Activated CD4-positive, CD25-positive, alpha-beta regulatory T cell treated with anti-CD3 and anti-CD28 coated beads, Interleukin-2, amount 50 U/mL, for 24 hours (primary cell): ENCODE measurements around the gene PRSS53.

Source experiments
- ATAC-seq, 2 donors: fragments of 150-1000 bp; cut with Tn5 transposase; one replicate each; pipeline ENCODE4 v1.10.0; 2021; ENCODE audit warnings: mild to moderate bottlenecking in 1 of 2, moderate library complexity in 1 of 2

PRSS53 gene

GRCh38 chr16:31077024-31077423 lies 11.7 kb downstream of the PRSS53 start:
- no peak for ATAC-seq

DNA sequence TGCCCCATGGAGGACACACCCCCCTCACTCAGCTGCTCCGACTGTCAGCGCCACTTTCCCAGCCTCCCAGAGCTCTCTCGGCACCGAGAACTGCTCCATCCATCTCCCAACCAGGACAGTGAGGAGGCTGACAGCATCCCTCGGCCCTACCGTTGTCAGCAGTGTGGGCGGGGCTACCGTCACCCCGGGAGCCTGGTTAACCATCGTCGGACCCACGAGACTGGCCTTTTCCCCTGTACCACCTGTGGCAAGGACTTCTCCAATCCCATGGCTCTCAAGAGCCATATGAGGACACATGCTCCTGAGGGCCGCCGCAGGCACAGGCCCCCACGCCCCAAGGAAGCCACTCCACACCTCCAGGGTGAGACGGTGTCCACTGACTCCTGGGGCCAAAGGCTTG lies 12.4 kb downstream of the PRSS53 start:
- ATAC-seq, result no peak

DNA sequence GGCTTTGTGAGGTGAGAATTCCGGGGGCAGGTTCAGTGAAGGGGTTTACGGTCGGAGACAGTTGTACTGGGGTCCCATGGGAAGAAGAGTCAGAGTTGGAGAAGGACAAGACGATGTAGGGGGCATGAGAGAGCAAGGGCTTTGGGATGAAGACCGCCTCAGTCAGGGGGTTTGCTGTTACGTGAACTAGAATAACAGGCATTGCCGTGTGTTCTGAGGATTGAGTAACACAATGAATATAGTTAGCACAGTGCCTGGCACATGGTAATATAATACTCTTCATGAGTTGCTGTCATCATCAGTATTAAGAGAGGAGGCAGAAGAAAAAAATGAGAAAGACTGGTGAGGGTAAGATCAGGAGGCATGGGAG lies 13.9 kb downstream of the PRSS53 start:
- no peak for ATAC-seq

GRCh38 chr16:31073970-31074813 lies 14.6 kb downstream of the PRSS53 start, which contains the start of the genes ZNF646 and ZNF668:
TSS of gene ZNF646 (plus strand) at chr16:31074422. CDS start at chr16:31076325, 1,903 bp downstream.
TSS of gene ZNF668 (minus strand) at chr16:31074240. CDS start at chr16:31064459, 9,781 bp downstream.
- ATAC-seq, result peak; percentile 80 to 81

DNA sequence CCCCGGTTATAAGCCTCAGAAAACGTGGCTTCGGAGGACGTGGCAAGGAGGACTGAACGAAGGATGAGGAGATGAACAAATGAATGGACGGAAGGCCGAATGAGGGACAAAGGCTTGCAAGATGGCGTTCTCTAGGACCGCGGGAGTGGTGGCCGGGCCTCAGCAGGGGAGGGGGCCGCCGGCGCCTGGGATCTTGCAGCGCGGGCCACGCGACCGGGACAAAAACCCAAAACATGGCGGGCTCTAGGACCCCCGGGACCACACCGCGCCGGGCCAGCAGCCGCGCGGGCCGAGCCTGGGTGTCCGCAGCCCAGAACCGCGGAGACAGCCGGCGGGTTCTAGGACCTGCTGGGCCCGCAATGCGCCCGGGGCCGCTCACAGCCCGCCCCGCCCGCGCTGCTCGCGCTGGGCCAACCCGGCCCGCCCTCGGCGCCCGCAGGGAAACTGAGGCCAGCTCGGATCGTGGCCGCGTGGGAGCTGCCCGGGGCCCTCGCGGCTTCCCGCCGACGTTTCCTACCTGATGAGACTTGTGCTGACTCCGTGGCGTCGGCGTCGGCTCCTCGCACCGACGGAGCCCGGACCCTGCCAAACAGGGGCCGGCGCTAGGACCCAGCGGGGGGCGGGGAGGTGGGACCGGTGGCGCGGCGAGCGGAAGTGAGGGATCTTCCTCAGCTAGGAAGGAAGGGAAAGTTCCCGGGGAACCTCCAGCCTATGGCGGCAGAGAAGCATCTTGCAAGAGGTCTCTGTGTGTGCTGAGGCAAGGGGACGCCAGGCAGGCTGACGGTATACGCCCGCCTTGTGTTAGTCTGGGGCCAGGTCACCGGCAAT lies 15.4 kb downstream of the PRSS53 start:
- peak; percentile 59 to 69 for ATAC-seq

DNA sequence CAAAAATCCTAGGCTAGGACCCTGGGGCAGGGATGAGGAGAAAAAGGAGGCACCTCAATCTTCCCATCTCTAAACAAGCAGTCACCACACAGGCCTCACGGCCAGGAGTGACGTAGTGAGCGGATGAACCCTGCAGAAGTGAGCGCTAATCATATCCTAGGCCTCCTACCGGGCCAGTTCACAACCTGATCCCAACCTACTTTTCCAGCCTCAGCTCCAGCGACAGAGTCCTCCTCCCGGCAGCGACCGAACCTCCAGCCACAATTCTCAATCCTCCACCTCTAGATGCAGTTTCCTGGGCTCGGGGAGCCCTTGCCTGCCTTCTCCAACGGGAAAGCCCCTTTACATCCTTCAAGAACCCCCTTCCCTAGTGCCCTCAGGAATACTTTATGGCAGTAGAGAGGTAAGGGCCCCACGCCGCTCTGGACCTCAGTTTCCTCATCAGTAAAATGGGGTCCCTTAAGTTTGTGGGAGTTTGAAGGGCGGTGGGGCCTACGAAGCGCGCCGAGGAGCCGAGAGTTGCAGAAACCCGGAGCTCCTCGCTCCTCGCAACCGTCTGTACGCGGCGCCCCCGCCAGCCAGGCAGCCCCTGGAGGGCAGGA lies 16.1 kb downstream of the PRSS53 start:
- ATAC-seq, result no peak

DNA sequence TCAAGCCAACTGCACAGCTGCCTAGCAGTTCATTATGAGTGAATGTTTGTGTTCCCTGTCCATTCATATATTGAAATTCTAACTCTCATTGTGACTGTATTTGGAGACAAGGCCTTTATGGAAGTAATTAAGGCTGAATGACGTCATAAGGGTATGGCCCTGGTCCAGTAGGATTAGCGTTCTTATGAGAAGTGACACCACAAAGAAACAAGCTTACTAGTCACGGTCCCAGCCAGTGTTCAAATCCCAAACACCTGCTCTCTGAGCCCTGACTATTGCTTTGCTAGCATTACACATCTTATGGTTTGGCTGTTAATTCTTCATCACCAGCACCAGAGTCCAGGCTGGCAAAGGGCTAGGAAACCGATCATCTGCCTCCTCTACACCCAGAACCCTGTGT lies 16.9 kb downstream of the PRSS53 start:
- no peak for ATAC-seq

DNA sequence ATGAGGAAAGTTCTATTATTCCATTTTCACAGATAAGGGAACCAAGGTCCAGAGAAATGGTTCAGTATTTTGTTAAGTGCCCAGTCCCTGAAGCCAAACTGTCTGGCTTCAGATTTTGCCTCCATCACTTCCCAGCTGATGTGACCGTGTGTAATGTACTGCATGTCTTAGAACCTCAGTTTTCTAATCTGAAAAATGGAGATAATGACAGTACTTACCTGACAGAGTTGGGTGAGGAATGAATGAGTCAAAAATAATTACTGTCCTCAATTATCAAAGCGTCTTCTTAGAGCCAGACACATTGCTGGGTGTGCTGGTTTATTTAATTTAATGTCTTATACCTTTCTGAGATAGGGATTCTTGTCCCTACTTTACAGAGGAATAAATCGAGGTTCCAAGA lies 21.4 kb downstream of the PRSS53 start:
- no peak for ATAC-seq

DNA sequence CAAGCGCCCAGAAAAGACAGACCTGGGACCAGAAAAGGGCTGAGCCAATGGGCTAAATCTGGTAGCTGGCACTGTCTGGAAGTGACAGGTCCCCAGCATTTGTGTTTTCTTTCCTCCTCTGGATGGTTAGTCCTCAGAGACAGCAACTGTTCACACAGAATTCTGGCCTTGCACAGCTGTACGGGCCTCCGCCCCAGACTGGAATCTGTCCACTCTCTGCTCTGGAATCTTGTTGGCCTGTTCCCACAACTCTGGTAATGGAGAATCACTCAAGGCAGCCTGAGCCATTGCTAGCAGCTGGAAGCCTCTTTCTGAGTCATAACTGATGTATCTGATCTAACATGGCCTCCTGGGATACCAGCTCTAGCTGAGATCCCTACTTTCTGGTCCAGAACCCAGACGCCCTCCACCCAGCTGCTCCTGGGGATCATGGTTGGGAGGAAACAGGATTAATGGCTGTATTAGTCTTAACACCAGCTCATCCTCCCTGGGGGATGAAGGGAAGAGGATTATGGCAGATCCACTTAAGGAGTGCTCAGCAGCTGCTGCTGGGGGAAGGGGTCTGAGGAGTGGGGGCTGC lies 23.8 kb downstream of the PRSS53 start:
- ATAC-seq, result no peak

DNA sequence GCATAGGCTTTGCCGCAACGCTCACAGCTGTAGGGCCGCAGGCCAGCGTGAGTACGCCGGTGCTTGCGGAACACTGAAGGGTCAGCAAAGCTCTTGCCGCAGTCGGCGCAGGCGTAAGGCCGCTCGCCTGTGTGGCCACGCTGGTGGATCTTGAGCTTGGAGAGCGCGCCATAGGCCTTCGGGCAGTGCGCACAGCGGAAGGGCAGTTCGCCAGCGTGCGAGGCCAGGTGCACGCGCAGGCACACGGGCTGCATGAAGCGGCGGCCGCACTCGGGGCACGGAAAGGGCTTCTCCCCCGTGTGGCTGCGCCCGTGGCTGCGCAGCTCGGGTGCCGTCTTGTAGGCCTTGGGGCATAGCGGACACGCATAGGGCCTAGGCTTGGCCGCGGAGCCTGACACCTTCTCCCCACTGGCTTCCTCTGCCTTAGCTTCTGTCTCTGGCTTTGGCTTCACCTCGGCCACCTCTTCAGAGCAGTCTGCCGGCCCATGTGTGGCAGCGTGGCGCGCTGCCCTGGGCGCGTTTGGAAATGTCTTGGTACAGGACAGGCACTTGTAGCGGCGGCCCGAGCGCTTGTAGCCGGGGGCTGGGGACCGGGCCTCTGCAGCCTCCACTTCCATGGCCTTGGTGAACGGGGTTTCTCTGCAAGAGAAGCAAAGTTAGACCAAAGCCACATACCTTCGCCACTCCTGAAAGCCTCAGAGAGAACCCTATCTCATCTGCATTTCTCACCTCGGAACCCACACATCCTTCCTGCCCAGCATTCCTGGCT lies 24.7 kb downstream of the PRSS53 start:
- ATAC-seq, result no peak

GRCh38 chr16:31063495-31063842 lies 25.3 kb downstream of the PRSS53 start:
- ATAC-seq, result no peak

DNA sequence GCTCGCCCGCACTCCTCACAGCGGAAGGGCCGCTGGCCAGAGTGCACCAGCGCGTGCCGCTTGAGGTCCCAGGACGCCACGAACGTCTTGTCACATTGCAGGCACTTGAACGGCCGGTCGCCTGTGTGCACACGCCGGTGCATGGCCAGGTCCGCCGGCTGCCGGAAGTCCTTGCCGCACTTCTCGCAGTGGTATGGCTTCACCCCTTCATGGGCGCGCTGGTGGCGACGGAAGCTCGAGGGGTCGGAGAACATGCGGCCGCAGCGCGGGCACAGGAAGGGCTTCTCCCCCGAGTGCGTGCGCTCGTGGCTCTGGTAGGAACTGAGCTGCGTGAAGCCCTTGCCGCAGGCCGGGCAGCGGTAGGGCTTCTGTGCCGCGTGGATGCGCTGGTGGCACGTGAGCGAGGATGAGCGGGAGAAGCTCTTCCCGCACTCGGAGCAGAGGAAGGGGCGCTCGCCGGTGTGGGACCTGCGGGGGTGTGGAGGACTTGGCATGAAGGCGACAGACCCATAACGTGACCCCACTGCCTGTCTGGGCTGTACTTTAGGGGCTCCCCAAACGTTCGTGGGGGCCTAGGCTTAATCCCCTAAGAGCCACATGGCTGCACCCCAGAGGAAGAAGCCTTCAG lies 26.8 kb downstream of the PRSS53 start:
- no peak for ATAC-seq

DNA sequence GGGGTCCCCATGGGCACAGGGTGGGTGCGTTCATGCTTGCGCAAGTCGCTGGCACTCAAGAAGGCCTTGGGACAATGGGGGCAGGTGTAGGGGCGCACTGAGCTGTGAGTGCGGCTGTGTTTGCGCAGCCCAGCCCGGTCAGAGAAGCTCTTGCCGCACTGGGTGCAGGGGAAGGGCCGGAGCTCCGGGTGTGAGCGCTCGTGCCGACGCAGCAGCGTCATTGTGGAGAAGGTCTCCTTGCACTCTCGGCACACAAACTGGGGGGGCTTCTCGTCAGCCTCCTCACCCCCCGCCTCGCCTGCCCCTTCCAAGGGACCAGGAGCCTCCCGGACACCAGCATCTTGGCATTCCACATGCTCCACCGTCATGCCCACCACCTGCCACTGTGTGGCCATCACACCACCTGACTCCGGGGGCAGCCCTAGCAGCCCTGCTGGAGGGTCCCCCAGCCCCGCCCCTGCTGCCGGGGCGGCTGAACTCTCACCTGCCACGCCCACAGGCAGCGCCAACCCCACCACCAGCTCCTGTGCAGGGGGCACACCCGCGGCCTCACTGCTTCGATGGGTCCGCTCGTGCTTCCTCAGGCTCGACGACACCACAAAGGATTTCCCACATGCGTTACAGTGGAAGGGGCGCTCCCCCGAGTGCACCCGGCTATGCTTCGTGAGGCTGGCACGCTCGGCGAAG lies 27.5 kb downstream of the PRSS53 start:
- ATAC-seq, result no peak

DNA sequence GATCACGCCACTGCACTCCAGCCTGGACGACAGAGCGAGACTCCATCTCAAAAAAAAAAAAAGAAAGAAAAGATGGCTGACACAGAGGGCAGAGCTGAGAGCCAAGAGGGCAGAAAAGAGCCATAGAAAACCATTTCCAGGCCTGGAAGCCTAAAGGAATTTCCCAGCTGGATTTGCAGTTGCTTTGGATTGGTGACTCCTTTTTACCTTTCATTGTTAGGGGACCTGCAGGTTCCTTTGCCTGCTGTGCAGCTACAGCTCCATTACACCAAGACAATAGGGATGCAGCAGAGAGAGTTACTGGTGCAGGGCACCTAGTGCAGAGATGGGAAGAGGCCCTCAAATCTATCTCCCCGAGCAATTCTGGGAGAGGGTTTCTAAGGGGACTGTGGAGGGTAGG lies 33.1 kb downstream of the PRSS53 start:
- no peak for ATAC-seq

DNA sequence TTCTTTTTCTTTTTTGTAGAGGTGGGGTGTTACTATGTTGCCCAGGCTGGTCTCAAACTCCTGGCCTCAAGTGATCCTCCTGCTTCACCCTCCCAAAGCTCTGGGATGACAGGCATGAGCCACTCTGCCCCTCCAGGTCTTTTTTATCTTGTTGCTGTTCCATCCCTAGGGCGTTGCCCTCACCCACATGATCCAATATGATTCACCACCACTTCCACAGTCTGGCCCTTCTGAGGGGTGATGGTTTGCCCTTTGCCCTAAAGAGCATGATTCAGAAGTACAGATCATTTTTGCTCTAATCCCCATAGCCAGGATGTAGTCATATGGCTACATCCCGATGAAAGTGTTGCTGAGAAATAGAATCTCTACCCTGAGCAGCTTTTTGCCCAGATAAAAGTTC lies 36.6 kb downstream of the PRSS53 start:
- peak in 1 of 2 donors; percentile 38 for ATAC-seq

DNA sequence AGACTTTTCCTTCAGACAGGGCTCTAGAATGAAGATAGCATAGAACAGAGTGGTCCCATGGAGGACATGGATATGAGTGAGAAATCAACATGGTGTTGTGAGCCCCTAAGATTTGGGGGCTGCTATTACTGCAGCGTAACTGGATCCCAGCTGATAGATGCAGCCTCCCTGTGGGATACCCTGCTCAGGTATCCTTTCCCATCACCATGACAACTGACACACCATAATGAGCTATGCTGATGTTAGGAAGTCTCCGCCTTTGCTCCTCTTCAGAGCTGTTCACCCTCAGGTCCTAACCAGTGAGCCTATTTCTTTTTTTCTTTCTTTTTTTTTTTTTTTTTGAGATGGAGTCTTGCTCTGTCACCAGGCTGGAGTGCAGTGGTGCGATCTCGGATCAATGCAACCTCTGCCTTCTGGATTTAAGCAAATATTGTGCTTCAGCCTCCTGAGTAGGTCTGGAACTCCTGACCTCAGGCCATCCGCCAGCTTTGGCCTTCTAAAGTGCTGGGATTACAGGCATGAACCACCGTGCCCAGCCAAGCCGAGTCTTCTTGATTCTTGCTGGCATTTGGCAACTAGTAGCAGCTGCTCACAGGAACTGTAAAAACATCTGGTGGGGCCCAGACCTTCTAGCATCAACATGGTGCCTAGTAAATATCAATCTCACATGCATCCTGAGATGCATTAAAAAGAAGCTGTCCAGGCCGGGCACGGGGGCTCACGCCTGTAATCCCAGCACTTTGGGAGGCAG lies 38.3 kb downstream of the PRSS53 start:
- ATAC-seq, result no peak

DNA sequence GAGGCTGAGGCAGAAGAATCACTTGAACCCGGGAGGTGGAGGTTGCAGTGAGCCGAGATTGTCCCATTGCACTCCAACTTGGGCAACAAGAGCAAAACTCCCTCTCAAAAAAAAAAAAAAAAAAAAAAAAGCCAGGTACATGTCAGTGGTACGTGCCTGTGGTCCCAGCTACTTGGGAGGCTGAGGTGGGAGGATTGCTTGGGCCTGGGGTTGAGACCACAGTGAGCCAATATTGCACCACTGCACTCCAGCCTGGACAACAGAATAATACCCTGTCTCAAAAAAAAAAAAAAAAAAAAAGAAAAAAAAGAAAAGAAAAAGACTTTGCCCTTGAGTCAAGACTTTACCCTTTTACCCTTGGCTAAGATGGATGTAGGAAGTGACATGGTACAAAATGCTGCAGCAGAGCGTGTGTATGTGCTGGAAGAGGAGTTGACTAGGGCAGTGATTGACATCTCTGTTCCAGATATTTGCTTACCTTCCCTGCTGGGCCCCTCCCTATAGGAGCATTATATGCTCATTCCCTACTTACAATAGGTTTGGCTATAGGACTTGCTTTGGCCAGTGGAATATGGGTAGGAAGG lies 44.8 kb downstream of the PRSS53 start:
- no peak for ATAC-seq

GRCh38 chr16:31043352-31043751 lies 45.4 kb downstream of the PRSS53 start:
- no peak for ATAC-seq

DNA sequence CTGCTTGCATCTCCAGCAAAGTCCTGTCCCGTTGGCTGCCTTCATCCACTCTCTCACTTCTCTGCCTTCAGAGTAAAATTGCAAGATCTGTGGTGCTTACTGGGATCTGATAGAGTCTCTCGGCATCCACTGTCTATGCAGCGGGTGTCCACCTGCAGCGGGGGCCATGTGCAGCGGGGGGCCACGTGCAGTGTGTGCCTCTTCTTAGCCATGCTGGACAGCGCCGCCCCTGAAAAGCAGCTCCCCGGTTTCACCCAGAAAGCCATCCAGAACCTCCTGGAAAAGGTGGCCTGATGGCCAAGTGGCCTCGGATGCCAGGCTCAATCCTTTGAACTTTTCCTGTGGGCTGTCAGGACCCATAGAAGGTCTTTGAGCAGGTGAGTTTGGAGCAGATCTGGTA lies 45.9 kb downstream of the PRSS53 start:
- ATAC-seq, result no peak

GRCh38 chr16:31038993-31039392 lies 49.8 kb downstream of the PRSS53 start:
- no peak for ATAC-seq
